GM18867 (cell line): Measurements from ENCODE around the gene ASCC3.

Source experiments
- ATAC-seq: cut with Tn5 transposase; IDR thresholded peaks from one replicate; pipeline ENCODE4 v1.9.1; 2021; ENCODE audit warnings: mild to moderate bottlenecking, moderate library complexity; ENCODE audit not compliant: unreplicated experiment

Gene ASCC3

DNA sequence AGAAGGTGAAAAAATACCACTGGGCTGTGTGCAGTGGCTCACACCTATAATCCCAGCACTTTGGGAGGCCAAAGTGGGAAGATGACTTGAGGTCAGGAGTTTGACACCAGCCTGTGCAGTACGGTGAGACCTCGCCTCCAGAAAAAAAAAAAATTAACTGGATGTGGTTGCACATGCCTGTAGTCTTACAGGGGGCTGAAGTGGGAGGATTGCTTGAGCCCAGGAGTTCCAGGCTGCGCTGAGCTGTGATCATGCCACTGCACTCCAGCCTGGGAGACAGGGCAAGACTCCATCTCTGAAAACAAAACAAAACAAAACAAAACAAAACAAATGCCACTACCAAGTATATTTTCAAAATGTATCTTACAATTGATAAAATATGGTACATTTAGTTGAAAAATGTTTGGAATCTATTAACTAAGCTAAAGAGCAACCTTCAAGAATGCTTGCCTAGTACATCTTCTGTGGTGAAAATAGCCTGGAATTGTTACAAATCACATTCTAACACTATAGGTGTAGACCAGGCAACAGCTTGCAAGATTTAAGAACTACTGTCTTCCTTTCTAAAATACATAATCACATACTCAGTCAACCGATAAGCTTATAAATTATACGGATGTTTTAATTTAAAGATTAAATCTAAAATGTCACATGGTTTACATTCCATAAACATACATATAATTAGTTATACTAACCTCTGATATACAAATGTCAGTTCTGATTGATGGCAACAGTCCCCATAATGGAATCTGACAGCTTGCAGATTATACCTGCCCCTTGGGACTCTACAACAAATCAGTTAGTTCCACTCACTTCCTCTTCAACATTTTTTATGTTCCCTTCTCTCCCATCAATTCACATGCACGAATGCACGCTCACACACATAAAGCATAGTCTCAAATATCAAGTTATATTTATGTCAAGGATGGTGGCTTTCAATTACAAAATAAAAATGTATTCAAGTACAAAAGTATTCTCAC, 150.8 kb downstream of the ASCC3 start:
- no peak for ATAC-seq

DNA sequence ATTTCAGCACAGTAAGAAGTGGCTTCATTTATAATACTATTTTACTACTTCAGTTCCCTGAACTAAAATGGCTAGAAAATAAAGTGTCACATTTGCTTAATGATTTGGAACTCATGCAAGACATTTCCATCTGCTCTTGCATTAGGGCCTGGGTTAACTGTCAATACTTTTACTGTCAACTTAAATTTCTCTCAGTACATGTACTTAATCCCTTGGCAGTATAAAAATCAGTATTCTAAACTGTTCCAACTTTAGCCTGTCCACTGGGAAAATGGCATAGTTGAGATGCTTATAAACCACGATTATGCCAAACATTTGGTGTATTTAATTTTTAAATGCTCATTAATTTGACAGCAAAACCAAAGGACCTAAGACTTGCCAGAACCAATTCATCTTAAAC, 154.5 kb downstream of the ASCC3 start:
- ATAC-seq = no peak

DNA sequence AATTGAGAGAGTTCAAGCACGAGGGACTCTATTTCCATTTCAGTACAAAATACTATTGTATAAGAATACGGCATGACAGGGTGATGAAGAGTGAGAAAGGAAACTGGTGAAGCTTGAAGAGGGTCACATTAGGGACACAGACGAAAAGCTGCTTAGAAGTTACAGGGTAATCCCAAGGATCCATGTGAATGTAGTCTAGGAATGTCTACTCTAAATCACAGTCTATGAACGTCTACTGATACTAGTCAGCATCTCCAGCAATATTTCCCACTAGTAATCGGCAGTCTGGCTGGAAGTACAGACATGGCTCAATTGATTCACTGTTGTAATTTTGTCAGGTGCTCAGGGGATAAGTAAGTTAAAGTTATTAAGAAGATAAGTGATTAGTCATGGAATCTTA, 156.4 kb downstream of the ASCC3 start:
- ATAC-seq = no peak

DNA sequence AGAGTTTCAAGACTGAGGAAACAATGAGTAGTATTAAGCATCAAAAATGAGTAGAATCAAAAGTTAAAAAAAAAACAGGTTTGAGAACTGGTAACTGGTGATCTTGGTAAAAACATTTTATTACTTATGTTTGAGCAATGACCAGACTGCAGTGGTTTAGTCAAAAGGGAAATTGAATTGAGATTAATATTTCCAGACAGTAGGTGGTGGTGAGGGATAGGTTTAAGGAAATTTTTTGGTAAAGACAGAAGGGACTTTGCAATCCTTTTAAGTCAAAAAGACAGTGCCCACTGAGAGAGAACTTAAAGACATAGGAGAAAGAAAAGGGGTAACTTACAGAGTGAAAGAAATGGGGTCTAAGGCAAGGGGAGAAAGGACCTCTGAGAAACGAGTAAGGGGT, 156.9 kb downstream of the ASCC3 start:
- no peak for ATAC-seq

DNA sequence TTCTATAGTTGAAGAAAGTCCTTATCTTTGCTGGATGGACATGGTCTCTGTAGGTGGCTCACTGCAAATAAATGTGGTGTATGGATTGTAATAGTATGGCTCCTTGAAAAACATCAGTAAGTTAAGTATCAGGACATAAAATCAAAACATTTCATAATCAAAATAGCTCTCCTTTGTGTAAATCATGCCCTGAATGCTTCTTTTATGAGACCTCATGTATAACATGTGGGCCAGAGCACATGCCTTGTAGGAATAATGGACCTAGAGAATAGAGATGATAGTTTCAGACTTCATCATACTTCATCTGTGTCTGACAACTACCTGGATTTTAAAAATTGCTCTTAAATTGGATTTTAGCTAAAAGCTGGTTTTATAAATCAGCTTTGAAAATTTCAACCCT, 159.9 kb downstream of the ASCC3 start:
- ATAC-seq = no peak

DNA sequence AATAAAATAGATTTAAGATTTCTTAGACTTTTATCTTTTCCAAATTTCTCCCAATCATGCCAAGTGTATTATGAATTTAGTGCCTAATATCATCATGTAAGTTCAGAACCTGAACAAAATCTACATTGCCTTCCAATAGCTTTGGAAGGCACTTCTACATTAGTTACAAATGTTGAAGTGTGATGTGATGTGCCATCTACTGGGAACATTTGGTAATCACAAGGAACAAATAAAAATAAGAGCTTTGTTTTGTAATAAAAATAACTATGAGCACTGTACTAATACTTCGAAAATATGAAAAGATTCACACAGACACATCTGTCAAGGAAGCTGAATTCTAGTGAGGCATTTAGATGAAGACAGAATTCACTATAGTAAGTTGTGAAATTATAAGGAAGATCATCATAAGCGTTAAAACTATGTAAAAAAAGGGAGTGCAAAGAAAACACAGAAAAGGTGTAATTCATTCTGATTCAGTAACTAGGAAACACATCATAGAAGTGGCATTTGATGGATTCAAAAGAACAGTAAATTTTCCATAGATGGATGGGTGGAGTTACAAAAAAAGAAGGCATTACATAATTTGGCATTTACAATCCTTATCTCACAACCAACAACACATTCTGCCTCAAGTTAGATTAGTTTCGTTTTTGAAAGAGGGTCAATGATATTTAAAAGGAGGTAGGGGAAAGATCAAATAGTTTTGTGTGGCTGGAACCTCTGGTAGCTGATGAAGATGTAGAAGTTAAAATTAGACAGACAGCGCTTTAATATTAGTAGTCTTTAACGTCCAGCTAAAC, 161.0 kb downstream of the ASCC3 start:
- ATAC-seq = peak; percentile 66

DNA sequence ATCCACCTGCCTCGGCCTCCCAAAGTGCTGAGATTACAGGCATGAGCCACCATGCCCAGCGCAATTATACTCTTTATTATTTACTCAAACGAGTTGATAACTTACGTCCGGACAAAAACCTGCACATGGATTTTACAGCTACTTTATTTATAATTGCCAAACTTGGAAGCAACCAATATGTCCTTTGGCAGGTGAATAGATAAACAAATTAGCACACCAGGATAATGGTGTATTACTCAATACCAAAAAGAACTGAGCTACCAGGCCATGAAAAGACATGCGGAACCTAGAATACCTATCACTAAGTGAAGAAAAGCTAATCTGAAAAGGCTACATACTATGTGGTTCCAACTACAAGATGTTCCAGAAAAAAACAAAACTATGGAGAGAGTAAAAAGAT, 168.1 kb downstream of the ASCC3 start:
- no peak for ATAC-seq

DNA sequence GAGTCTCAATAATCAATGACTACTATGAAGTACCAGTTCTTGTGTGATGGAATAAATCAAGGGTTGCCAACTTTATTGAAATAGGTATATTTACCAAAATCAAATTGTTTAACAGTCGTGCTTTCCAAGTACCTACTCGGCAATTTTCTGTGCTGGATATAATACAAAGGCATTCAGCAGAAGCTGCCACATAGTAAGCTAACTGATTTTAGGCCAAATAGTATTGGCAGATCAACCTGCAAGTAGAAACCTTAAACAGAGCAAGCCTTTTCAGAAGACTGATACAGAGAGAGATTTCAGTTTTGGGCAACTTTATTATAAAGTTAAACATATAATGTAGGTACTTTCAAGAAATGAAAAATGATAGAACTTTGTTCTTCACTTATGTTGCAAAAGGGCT, 174.6 kb downstream of the ASCC3 start:
- ATAC-seq = no peak

DNA sequence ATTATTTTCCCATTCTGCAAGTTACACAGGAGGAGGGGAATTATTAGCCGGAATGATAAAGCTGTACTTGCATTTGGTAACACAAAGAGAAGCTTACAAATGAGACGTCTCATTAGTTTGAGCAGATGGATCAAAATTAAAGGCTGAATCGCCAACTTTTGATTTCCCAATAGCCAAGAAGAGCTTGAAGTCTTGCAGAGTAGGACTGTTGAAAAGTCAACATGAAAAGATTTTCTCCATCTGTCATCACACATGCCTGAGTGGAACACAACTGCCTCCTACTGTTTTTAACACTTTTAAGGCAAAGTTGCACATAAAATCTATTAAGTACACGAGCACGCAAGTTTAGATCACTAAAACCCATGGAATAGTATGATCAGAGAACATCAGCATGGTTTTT, 176.2 kb downstream of the ASCC3 start:
- no peak for ATAC-seq

DNA sequence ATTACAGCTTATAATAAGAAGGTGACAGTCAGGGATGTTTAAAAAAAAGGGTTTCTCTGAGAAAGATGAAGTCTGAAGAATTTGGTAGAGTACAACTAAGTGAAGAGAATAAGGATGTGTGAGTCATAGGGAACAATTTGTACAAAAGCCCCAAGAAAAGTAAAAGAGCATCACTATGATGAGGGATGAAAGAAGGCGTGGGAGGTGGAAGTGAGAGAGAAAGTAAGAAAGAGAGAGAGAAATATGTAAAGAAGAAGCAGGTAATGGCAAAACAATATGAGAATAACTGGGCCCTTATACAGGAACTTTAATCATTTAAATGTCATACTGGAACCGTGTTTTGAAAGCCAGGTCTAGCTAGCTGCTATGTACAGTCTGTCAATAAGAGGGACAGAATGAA, 179.4 kb downstream of the ASCC3 start:
- no peak for ATAC-seq

DNA sequence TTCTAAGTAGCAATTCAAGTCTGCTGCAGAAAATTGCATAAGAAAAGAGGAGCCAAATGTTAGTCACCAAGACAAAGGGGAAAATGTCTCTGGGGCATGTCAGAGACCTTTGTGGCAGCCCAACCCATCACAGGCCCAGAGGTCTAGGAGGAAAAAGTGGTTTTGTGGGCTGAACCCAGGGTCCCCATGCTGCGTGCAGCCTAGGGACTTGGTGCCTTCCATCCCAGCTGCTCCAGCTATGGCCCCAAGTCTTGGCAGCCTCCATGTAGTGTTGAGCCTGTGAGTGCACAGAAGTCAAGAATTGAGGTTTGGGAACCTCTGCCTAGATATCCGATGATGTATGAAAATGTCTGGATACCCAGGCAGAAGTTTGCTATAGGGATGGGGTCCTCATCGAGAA, 181.1 kb downstream of the ASCC3 start:
- no peak for ATAC-seq

DNA sequence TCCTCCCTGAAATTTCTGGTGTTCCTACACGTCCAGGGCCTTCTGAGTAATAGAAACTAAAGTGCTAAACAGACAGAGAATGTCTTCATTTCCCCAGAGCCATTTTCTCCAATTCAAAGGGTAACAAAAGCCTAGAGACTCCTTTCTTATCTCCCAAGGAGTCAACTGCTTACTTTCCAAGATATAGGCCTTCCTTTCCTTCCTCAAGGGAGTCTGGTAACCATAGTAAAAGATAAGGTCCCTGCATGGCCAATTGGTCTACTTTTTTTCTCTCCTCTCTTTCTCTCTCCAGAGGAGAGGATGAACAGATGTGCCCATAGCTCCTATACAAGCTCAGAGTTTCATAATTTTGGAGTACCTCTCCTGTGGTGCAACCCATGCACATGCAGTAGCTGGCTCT, 185.7 kb downstream of the ASCC3 start:
- ATAC-seq = no peak

DNA sequence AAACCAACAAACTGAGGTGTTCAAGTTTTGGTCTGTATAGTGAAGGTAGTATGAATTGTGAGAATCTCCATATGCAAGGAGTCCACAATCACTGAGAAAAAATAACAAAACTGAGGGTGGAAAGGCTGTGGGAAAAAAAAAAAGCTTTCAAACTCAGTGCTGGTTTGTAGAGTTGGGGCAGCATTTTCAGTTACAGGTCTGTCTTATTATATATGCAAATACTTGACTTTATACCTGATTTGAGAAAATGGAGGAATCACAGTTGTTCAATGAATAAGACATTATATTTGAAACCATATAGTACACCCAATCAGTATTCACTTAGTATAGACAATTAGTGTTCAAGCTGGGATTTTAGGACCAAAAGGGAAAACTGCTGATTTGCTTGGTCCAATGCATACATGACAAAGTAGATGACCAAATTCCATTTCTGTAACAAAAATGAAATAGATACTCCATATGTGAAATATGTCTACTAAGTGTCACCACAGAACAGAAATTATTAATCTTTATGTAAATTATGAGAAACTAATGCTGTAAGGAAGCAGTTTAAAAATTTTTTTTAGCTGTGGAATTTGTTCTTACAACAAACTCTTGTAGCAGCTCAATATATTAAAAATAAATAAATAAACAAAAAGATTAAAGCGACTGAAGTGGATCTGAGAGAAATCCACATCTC, 187.7 kb downstream of the ASCC3 start:
- no peak for ATAC-seq

DNA sequence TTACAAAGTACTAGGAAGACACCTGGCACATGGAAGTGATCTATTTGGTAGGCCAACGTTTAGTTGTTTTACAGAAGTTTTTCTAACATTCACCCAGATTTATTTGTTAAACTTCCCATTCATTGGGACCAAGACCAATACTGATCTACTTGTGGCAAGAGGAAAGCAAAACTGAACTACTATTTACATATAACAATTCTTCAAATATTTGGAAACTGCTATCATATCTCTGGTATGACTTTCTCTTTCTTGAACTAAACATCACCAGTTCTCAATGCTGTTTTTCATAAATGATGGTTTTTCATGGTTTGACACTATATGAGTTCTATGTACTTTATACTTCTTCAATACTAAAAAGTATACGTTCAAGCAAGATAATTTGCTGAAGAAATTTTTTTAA, 189.2 kb downstream of the ASCC3 start:
- ATAC-seq = no peak

DNA sequence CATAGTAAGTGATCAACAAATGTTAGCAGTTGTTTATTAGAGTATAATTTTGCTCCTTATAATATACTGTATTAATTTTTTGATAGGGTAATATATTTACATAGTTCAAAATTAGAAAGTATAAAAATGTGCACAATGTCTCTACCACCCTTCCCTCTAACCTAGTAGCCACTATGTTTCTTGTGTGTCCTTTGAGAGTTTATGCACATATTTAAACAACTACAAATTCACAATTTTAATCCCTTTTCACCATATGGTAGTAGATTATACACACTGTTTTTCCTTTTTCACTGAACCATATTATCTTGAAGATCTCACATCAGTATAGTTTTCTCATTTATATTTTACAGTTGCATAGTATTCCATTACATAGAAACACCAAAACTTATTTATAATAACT, 194.9 kb downstream of the ASCC3 start:
- no peak for ATAC-seq

DNA sequence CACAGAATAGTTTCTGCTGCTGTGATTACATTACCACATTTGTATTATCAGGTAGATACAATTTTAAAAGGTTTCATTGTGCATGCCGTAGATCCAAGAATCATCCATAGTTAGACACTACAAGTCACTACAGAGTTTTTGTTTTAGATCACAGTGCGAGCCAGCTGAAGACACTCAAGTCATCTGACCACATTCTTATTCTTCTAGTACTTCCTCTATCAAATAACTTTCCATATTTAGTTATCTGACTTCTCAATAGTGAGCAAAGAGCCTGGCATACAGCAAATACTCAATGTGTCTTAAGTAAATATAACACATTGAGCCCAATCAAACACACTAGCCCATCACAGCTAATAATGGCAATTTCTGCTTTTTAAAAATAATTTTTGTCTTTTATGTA, 195.4 kb downstream of the ASCC3 start:
- no peak for ATAC-seq

DNA sequence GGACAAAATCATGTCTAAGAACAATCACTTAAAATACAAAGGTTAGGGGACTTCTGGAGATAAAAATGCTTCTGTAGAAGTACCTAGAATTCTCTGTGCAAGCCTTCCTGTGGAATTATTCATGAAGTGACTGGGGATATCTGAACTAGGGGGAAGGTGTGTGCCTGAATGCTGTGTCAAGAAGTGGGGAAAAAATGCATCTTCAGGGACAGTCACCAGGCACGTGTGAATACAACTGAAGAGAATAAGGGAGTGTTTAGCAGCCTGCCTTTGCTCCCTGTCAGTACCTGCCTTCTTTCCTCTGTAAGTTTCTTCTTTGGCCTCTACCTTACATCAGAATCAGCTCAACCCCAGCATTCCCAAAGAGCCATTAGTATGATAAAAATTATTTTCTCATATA, 201.0 kb downstream of the ASCC3 start:
- ATAC-seq = no peak

DNA sequence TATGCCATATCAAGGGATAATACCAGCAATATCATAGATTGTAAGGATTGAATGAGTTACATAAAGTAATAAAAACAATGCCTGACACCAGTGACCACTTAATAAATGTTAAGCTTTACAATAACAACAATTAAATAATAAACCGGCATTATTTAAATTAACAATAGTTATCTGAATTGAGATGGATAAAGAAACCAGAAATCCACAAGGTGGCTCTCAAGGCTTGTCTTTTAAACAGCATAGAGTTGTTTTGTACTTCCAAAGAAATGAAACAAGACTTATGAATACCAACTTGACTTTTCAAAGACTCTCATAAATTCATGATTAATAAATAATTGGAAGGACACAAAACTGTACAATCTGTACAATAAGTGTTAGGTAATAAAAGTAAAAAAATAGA, 203.1 kb downstream of the ASCC3 start:
- ATAC-seq = no peak

DNA sequence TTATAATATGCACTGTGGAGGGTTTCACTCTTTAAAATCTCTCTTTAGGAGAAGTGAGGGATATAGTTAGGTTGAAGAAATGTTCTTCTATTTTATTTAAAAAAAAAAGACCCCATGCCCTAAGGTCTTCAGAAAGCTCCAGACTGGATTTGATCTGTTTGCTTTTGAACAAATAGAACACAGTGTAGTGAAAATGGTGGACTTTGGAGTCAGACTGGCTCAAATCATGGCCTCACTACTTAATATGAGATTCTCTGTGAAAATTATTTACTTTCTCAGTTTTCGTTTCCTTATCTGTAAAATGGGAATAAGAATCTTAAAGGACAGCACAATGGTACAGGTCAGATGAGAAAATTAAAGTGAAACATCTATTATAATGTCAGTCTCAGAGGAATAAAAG, 203.9 kb downstream of the ASCC3 start:
- no peak for ATAC-seq

DNA sequence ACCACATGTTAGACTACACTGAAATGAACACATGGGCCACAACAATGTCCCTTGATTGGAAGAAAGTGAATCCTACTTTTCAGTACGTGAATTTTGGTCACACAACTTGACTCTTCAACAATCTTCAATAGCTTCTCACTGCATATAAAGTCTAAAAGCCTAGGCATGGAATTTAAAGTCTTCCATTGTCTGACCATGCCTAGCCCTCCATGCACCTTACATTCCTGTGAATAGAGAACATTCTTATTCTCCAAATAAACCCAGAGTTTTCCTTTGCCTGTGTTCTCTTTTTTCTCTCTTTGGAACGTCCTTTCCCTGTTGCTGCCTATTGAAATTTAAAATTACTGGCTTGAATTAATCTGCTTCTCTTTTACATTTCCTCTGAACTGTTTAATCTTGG, 207.5 kb downstream of the ASCC3 start:
- ATAC-seq = no peak

DNA sequence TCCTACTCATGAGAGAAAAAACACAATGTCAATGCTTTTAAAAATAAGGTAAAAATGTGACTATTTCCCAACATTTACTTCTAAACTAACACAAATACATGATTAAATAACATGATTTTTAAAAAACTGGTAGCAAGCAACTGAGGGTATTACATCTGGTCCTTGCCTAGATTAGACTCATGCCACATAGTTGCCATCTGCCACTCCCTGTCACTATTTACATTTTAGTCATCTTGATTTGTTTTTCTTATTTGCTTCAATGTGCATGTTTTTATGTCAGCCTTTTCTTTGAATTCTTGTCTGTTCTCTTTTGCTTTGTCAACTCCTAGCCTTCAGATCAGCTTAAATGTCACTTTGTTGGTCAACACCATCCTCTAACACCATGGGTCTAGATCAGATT, 209.4 kb downstream of the ASCC3 start:
- ATAC-seq = no peak

DNA sequence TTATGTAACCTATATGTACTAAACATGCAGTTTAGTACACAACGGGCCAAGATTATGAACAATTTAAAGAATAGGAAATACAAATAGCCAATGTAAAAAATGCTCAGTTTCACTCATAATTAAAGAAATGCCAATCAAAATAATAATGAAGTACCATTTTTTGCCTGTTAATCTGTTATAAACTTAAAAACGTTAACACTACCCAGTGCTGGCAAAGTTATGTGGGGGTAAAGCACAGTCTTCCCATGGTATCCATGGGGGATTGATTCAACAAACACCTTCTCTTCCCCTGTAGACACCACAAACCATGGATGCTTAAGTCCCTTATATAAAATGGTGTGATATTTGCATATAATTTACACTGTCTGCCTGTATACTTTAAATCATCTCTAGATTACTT, 211.1 kb downstream of the ASCC3 start:
- ATAC-seq = no peak
